DOHH2 (cell line): ENCODE results near the gene RABGEF1.
"Not testable (repeated sequence)": the region's sequence is repeated elsewhere in the genome, so short reads cannot be mapped to it uniquely, and the experiment has no call there.

ENCODE experiments used
- H3F3A ChIP-seq: fragments of 200-600 bp; sonication (generic), shearing (Covaris generic); 2 replicates; pipeline ENCODE4 v1.6.0; 2016; ENCODE audit warnings: antibody characterized with exemption, mild to moderate bottlenecking; ENCODE audit not compliant: control insufficient read depth, insufficient read depth
- H3K27ac ChIP-seq: fragments of 200-600 bp; sonication (generic); 2 replicates; pipeline ENCODE4 v1.5.1; 2014; ENCODE audit warnings: low read depth, mild to moderate bottlenecking, low read length, moderate library complexity
- H3K27me3 ChIP-seq: fragments of 200-600 bp; sonication (generic); 2 replicates; pipeline ENCODE4 v1.6.1; 2014; ENCODE audit warnings: mild to moderate bottlenecking, low read length, mixed read lengths; ENCODE audit not compliant: control insufficient read depth
- H3K36me3 ChIP-seq: fragments of 200-600 bp; sonication (generic); 2 replicates; pipeline ENCODE4 v1.6.1; 2014; ENCODE audit warnings: mild to moderate bottlenecking, low read length, moderate library complexity, mixed read lengths; ENCODE audit not compliant: control insufficient read depth
- H3K4me1 ChIP-seq: fragments of 200-600 bp; sonication (generic); 2 replicates; pipeline ENCODE4 v1.6.1; 2014; ENCODE audit warnings: mild to moderate bottlenecking, low read length, mixed read lengths; ENCODE audit not compliant: control insufficient read depth
- H3K4me2 ChIP-seq: fragments of 200-600 bp; sonication (generic); 2 replicates; pipeline ENCODE4 v1.6.0; 2014; ENCODE audit warnings: mild to moderate bottlenecking, low read length, moderate library complexity
- H3K4me3 ChIP-seq: fragments of 200-600 bp; sonication (generic); 2 replicates; pipeline ENCODE4 v1.5.1; 2014; ENCODE audit warnings: mild to moderate bottlenecking, low read length, mixed read lengths
- H3K79me2 ChIP-seq: fragments of 200-600 bp; sonication (generic); 2 replicates; pipeline ENCODE4 v1.6.1; 2014; ENCODE audit warnings: mild to moderate bottlenecking, low read length, mixed read lengths; ENCODE audit not compliant: control insufficient read depth
- H3K9me2 ChIP-seq: fragments of 200-600 bp; sonication (generic); replicated peaks from 2 replicates; pipeline ENCODE4 v1.6.1; 2014; ENCODE audit warnings: mild to moderate bottlenecking, low read length, mixed read lengths; ENCODE audit not compliant: control insufficient read depth
- H3K9me3 ChIP-seq: fragments of 200-600 bp; sonication (generic); 2 replicates; pipeline ENCODE4 v1.6.1; 2014; ENCODE audit warnings: antibody characterized with exemption, low read length, mixed read lengths; ENCODE audit not compliant: control insufficient read depth, insufficient read depth
- H4K20me1 ChIP-seq: fragments of 200-600 bp; sonication (generic); 2 replicates; pipeline ENCODE4 v1.6.0; 2014; ENCODE audit warnings: low read depth, mild to moderate bottlenecking, antibody characterized with exemption, low read length, moderate library complexity; ENCODE audit not compliant: control insufficient read depth, insufficient read depth
- EZH2phosphoT487 ChIP-seq: fragments of 200-600 bp; sonication (generic); IDR thresholded peaks from 2 replicates; pipeline ENCODE4 v1.6.1; 2017; ENCODE audit warnings: borderline replicate concordance, mild to moderate bottlenecking, antibody characterized with exemption, low read length, moderate library complexity, mixed read lengths
- TF ChIP-seq, protein P1 (sequence below): fragments of 200-600 bp; sonication (generic); IDR thresholded peaks from one replicate; pipeline ENCODE4 v1.5.1; 2014; ENCODE audit warnings: antibody characterized with exemption, mild to moderate bottlenecking, low read depth, low read length; ENCODE audit not compliant: poor library complexity, severe bottlenecking

RABGEF1 gene

DNA sequence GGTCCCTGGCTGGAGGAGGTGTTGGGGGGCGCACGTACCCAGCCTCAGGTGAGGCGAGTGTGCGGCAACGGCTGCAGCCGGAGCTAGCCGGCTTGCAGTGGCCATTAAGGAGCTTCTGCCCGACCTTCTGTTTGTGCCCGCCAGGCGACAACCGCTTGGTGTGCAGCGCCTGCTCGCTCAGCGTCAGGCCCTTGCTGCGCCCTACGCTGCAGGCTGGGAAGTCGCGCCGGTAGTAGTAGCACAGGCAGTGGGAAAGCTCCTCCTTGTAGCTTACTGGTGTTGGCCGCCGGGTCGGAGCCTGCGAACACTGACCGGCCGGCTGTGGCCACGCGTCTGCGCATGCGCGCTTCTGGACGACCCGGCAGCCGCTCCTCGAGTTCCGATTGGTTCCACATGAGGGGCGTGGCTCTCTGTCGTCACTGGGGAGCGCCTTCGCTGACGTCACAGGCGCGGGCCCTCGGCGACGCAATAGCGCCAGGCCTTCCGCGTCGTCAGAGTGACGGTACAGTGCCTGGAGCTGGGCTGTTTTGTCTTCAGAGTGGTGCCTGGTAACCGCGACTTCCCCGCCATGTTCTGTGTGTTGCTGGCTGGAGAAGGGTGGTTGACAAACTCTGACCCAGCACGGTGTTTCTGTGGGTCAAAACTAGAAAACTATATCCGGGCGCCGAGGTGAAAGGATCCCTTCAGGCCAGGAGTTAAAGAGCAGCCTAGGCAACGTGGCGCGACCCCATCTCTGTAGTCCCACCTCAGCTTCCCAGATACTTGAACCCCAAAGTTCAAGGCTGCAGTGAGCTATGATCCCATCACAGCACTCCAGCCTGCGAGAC lies 104.2 kb downstream of the RABGEF1 start:
- peak overlapping the region; percentile 43 for H3K27ac ChIP-seq
- peak overlapping the region; percentile 83 for H3K4me3 ChIP-seq
- H4K20me1 ChIP-seq, result no peaks in the 10 kb centered on the region
- TF ChIP-seq, protein P1, sequence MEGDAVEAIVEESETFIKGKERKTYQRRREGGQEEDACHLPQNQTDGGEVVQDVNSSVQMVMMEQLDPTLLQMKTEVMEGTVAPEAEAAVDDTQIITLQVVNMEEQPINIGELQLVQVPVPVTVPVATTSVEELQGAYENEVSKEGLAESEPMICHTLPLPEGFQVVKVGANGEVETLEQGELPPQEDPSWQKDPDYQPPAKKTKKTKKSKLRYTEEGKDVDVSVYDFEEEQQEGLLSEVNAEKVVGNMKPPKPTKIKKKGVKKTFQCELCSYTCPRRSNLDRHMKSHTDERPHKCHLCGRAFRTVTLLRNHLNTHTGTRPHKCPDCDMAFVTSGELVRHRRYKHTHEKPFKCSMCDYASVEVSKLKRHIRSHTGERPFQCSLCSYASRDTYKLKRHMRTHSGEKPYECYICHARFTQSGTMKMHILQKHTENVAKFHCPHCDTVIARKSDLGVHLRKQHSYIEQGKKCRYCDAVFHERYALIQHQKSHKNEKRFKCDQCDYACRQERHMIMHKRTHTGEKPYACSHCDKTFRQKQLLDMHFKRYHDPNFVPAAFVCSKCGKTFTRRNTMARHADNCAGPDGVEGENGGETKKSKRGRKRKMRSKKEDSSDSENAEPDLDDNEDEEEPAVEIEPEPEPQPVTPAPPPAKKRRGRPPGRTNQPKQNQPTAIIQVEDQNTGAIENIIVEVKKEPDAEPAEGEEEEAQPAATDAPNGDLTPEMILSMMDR, result peak; percentile 36
- no peak for TF ChIP-seq EZH2phosphoT487
- peaks cover 19% of the 10 kb centered on the region for H3K4me1 ChIP-seq
- H3K4me2 ChIP-seq, result peak overlapping the region; percentile 80
- H3K9me2 ChIP-seq, result no peaks in the 10 kb centered on the region
- no peaks in the 10 kb centered on the region for H3K27me3 ChIP-seq
- H3K79me2 ChIP-seq, result peaks cover 23% of the 10 kb centered on the region
- H3K36me3 ChIP-seq, result peaks cover 4% of the 10 kb centered on the region; the same call in 1 of the 2 replicates
- no peaks in the 10 kb centered on the region for H3K9me3 ChIP-seq
- H3F3A ChIP-seq, result peaks cover 5% of the 10 kb centered on the region; the same call in 1 of the 2 replicates

DNA sequence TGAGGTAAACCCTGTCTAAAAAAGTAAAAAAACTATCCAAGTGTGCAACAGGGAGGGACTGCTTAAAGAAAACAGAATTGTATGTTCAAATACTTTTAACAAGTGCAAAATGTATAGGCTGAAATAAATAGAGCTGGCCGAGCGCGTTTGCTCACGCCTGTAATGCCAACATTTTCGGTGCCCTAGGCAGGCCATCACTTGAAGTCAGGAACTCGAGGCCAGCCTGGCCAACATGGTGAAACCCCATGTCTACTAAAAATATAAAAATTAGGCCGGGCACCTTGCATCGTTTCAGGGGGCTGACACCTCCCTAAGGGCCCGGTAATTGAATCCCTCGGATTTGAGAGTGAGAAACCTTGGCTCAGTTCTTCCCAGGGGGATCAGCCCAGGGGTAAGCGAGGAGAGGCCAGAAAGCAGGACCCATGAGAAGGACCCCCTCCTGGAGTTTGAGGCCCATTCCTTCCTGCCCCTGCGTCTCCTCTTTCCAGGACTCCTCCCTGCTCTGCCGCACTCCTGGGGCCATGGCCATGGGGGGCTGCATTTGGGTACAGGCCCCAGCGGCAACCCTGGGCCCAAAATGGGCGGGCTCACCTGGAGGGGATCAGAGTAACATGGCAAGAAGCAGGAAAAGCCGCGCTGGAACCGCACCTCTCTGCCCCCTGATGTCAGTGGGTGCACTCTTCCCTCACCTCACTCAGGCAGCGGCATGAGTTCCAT lies 105.0 kb downstream of the RABGEF1 start:
- H3K4me3 ChIP-seq, result peak overlapping the region; percentile 83
- H3K27me3 ChIP-seq, result no peaks in the 10 kb centered on the region
- TF ChIP-seq, protein P1, result no peak
- H3K4me1 ChIP-seq, result peaks cover 19% of the 10 kb centered on the region
- H3K79me2 ChIP-seq, result peaks cover 23% of the 10 kb centered on the region
- H3K27ac ChIP-seq, result peak overlapping the region; percentile 43
- H3K9me3 ChIP-seq, result no peaks in the 10 kb centered on the region
- H3K9me2 ChIP-seq, result no peaks in the 10 kb centered on the region
- H3K36me3 ChIP-seq, result peaks cover 4% of the 10 kb centered on the region; the same call in 1 of the 2 replicates
- peak overlapping the region; percentile 80 for H3K4me2 ChIP-seq
- no peaks in the 10 kb centered on the region for H4K20me1 ChIP-seq
- peaks cover 7% of the 10 kb centered on the region; the same call in 1 of the 2 replicates for H3F3A ChIP-seq

DNA sequence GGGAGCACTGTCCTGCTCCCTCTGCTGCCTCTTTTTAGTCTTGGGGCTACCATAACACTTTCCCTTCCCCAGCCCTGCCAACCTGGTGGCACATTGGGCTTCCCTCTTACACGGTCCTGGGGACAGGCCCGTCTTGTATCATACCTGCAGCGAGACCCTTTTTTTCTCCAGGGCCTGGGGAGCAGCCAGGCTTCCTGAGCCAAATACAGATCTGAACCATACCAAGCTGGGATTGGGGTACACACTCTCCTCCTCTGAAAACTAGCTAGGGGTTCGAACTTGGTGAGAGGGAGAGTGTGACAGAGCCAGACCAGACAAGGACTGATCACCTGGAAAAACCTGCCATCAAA lies 105.5 kb downstream of the RABGEF1 start:
- peaks cover 19% of the 10 kb centered on the region for H3K4me1 ChIP-seq
- H3F3A ChIP-seq, H3K9me3 ChIP-seq, H3K27ac ChIP-seq, H3K36me3 ChIP-seq, H3K27me3 ChIP-seq, H3K9me2 ChIP-seq, H4K20me1 ChIP-seq: not testable (repeated sequence)
- peaks cover 23% of the 10 kb centered on the region for H3K79me2 ChIP-seq
- H3K4me3 ChIP-seq, result peak overlapping the region; percentile 83
- H3K4me2 ChIP-seq, result peak overlapping the region; percentile 80

DNA sequence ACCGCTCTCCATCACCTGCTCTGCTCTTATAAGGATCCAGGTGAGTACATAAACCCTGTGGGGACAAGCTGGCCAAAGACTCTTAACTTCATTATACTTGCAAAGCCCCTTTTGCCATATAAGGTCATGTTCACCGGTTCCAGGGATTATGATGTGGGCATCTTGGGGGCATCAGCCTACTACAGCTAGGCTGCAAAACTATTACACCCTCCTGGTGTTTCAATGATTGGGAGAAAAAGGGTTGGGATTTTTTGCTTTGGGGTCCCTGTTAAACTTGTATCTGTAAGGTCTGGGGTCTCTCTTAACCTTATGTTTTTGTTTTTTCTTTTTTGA lies 107.0 kb downstream of the RABGEF1 start:
- H3F3A ChIP-seq, result not testable (repeated sequence)

More for the DNA sequence above, 107.0 kb downstream of the RABGEF1 start:
- H3K4me2 ChIP-seq, H3K4me3 ChIP-seq, H3K27me3 ChIP-seq, H3K9me2 ChIP-seq, H4K20me1 ChIP-seq, H3K27ac ChIP-seq, H3K9me3 ChIP-seq, H3K36me3 ChIP-seq: not testable (repeated sequence)
- Histone ChIP-seq H3K4me1 (peaks cover 19% of the 10 kb centered on the region), H3K79me2 (peaks cover 23% of the 10 kb centered on the region)
